GF-D8 (cell line): Measurements from ENCODE around the gene MACROD2.

ENCODE experiments used
- DNase-seq: peaks from one replicate; lab custom pipeline; 2025; lab: John Stamatoyannopoulos, UW

The MACROD2 gene

GRCh38 chr20:15742087-15742486, 1746.8 kb downstream of the MACROD2 start:
- no peak for DNase-seq

GRCh38 chr20:15742627-15743026, 1747.3 kb downstream of the MACROD2 start:
- DNase-seq = no peak

GRCh38 chr20:15756002-15756753, 1760.9 kb downstream of the MACROD2 start:
- DNase-seq = no peak

- no peak for DNase-seq
Measured at GRCh38 chr20:15756754-15757115, 1761.4 kb downstream of the MACROD2 start.

- DNase-seq = no peak
Measured at GRCh38 chr20:15759594-15759993, 1764.3 kb downstream of the MACROD2 start.

- DNase-seq = no peak
Measured at GRCh38 chr20:15760001-15760621, 1764.8 kb downstream of the MACROD2 start.

DNA sequence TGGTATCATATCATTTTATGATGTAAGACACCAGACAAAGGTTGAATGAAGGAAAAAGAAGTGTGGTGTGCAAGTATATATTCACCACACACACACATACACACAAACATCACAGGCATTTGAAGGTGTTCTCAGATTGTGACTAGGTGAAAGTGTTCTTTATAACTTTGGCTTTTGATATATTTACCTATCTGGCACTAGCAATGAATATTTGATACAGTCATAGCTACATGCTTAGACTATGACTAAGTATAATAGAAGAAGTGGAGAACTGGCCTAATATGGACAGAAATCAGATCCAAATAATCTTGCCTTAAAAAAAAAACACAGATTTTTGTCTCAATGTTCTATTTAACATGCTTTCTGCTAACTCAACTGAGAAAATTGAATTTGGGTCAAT, 1768.0 kb downstream of the MACROD2 start:
- no peak for DNase-seq

DNA sequence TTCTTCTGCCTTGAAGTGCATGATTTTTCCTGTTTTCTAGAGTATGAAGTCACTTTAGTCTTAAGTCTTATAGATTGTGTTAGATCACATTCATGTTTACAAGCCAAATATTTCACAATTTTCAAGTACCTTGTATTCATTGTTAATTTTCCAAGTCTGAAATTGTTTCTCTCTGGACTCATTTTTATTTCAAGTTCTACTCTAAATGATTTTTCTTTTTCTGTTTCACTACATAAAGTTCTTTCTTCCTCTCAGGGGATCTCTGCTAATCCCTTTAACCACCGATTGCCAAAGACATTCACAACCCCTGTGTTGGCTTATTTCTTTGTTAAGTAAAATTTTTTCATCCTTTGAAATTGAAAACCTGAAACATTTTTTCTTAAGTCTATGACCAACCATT, 1772.3 kb downstream of the MACROD2 start:
- DNase-seq = no peak

DNA sequence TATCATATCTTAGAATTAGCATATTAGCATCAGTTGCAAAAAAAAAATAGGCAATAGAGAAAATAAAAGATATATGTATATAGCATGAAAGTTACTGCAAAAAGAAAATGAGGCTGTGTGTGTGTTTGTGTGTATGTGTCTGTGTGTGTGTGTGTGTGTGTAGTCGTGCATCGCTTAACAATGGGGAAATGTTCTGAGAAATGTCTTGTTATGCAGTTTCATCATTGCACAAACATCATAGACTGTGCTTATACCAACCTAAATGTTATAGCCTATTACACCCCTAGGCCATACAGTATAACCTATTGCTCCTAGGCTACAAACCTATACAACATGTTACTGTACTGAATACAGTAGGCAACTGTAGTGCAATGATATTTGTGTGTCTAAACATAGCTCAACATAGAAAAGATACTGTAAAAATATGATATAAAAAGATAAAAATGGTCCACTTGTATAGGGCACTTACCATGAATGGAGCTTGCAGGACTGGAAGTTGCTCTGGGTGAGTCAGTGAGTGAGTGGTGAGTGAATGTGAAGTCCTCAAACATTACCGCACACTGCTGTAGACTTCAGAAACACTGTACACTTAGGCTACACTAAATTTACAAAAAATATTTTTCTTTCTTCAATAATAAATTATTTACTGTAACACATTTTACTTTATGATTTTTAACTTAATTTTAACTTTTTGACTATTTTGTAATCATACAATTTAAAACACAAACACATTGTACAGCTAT, 1772.9 kb downstream of the MACROD2 start:
- DNase-seq = no peak

DNA sequence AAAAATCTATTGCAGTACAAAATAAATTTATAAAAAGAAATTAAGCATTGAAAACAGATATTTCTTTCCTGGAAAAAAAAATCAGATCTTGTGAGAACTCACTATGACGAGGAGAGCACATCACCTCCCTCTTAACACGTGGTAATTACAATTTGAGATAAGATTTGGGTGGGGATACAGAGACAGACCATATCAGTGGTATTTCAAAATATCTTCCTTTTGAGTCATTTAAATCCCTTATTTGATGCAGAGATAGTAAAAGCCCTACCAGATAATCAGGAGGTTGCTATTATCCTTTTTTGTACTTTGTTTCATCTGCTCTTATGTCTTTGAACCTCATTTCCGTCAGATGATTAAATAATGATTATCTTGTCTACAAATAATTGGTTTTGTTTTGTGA, 1777.5 kb downstream of the MACROD2 start:
- DNase-seq = no peak

- DNase-seq = no peak
Measured at GRCh38 chr20:15774926-15775325, 1779.6 kb downstream of the MACROD2 start.

- DNase-seq = no peak
Measured at GRCh38 chr20:15776770-15777466, 1781.6 kb downstream of the MACROD2 start.

DNA sequence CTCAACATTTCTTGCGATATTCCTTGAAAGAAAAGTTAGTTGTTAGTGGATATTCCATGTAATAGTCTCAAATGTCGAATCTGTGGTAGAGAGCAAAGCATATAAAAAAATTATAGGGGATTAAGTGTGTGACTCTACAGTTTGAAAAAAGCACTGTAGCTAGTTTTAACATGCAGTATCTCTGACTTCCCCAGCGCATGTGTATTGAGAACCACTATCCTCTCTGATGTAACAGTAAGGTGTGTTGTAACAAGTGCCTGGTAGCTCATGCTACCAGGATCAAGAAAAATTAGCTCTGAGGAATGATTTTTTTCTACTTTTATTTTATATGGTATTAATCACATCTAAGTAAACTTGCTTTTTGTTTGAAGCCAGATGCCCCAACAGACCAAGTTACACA, 1788.7 kb downstream of the MACROD2 start:
- no peak for DNase-seq

GRCh38 chr20:15789079-15789478, 1793.8 kb downstream of the MACROD2 start:
- no peak for DNase-seq

DNA sequence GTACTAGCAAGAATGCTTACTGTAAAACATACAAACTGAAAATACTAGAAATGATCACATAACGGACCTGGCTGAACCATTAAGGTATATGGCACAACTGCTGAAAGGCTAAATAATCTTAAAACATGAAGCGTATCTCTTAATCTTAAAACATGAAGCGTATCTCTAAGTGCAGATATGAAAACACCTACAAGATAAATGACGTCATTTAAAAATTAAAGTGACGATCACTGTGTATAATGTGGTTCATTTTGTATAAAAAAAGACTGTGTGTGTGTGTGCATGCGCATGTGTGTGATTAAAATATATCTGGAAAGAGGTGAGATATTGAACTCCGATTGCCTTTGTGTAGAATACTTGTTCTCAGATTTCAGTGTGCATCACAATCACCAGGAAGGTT, 1797.5 kb downstream of the MACROD2 start:
- DNase-seq = no peak

- no peak for DNase-seq
Measured at GRCh38 chr20:15794409-15794808, 1799.1 kb downstream of the MACROD2 start.

- DNase-seq = no peak
Measured at GRCh38 chr20:15795305-15796019, 1800.1 kb downstream of the MACROD2 start.

DNA sequence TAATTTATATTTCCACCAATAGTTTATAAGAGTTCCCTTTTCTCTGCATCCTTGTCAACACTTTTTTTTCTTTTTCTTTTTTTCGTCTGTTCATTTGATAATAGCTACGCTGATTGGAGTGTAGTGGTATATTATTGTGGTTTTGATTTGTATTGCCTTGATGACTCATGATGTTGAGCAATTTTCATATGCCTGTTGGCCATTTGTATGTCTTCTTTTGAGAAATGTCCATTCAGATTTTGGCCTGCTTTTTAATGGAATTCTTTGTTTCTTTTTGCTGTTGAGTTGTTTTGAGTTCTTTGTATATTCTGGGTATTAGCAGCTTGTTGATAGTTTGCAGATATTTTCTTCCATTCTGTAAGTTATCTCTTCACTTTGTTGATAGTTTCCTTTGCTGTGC, 1804.6 kb downstream of the MACROD2 start:
- DNase-seq = no peak

DNA sequence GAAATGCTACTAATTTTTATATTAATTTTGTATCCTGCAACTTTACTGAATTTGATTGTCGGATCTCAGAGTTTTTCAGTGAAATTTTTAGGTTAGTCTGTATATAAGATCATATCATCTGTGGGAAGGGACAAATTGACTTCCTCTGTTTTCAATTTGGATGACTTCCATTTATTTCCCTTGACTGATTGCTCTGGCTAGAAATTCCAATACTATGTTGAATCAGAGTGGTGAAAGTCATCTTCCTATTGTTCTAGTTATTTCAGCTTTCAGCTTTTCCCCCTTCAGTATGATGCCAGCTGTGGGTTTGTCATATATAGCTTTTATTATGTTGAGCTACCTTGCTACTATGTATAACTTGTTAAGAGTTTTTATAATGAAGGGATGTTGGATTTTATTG, 1806.7 kb downstream of the MACROD2 start:
- no peak for DNase-seq

- no peak for DNase-seq
Measured at GRCh38 chr20:15805154-15805553, 1809.8 kb downstream of the MACROD2 start.

DNA sequence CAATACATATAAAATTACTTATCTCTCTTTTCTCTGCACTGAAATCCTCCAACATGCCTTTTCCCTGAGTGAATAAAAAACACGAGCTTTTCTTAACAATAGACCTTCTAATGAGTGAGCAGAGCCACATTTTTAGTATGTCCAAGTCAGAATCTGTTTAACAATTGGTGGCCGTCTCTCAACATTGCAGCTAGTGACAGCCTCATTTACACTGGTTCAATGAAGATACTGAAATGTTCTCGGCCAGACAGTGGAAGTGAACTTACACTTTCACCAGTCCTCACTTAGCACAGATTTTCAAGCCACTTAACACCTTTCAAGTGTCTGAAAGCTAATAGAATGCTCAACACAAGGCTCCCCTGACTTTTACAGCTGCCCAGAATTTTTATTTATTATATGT, 1810.8 kb downstream of the MACROD2 start:
- no peak for DNase-seq

- DNase-seq = no peak
Measured at GRCh38 chr20:15807271-15807670, 1812.0 kb downstream of the MACROD2 start.
